K562 (cell line): ENCODE data around the gene PLBD1. TPM values are rescaled to one million over a fixed set of nuclear protein-coding genes. Genes with fewer than 3 reads are reported as not detected.

ENCODE experiments used
- ATAC-seq: fragments of 200-7000 bp; cut with Tn5 transposase; 3 replicates; pipeline ENCODE4 v1.9.1; 2020; ENCODE audit warnings: moderate library complexity
- BruUV-seq: library from RNA; stranded (reverse); fragments of 400-500 nt; replicated peaks from 2 replicates; lab custom pipeline; 2021; lab: Mats Ljungman, UMichigan
- CTCF ChIA-PET: fragments of 300-600 bp; formaldehyde crosslinking; extraction: SDS; loops from one replicate; lab custom pipeline; 2021; ENCODE audit warnings: low intra/inter-chr PET ratio; lab: Yijun Ruan, JAX
- POLR2A ChIA-PET: fragments of 300-600, 350-650 bp; sonication (Branson Sonifier 250); formaldehyde crosslinking; extraction: SDS; loops from one replicate; lab custom pipeline; 2021; ENCODE audit warnings: antibody characterized with exemption, inconsistent platforms; lab: Yijun Ruan, JAX
- DNase-seq, 4 experiments: peaks; one replicate each; pipeline versions ENCODE4 v3.0.0 to v3.0.0-alpha.2; 2011 to 2018; ENCODE audit warnings: low spot score in 3 of 4, mixed read lengths in 3 of 4; ENCODE audit errors: extremely low read depth in 1 of 4
- FAIRE-seq: peaks from 2 replicates; lab custom pipeline; 2011; peaks lifted over from hg19 to GRCh38; lab: Jason Lieb, UNC
- H2AFZ ChIP-seq: 2 replicates; pipeline ENCODE4 v1.6.0; 2011; ENCODE audit warnings: low read depth, low read length, control low read depth, inconsistent platforms
- H3K27ac ChIP-seq: fragments of 200-600 bp; 3 replicates; pipeline ENCODE4 v1.8.0; 2011; ENCODE audit warnings: low read depth, mild to moderate bottlenecking, control low read depth, inconsistent platforms, low read length, moderate library complexity, mixed read lengths; ENCODE audit errors: extremely low read depth
- H3K27me3 ChIP-seq, 2 experiments: fragments of 300-600 bp in 1 of 2; 2 replicates in 1 of 2; 3 replicates in 1 of 2; pipeline versions ENCODE4 v1.6.0 to v1.8.0; 2011; ENCODE audit warnings: inconsistent platforms in 2 of 2, low read length in 2 of 2, mild to moderate bottlenecking in 1 of 2, mixed read lengths in 1 of 2, moderate library complexity in 1 of 2; ENCODE audit not compliant: control insufficient read depth in 2 of 2, insufficient read depth in 2 of 2
- H3K36me3 ChIP-seq: fragments of 300-600 bp; 3 replicates; pipeline ENCODE4 v1.8.0; 2011; ENCODE audit warnings: mild to moderate bottlenecking, low read length, inconsistent platforms; ENCODE audit not compliant: control insufficient read depth, insufficient read depth
- H3K4me1 ChIP-seq, 2 experiments: fragments of 200-600 bp in 1 of 2; replicated peaks in 1 of 2; 2 replicates in 1 of 2; 3 replicates in 1 of 2; pipeline versions ENCODE4 v1.5.1 to v1.8.0; 2011; ENCODE audit warnings: inconsistent platforms in 2 of 2, low read length in 2 of 2, mild to moderate bottlenecking in 1 of 2, mixed read lengths in 1 of 2, moderate library complexity in 1 of 2; ENCODE audit not compliant: control insufficient read depth in 2 of 2, insufficient read depth in 2 of 2
- H3K4me2 ChIP-seq: 2 replicates; pipeline ENCODE4 v1.6.1; 2011; ENCODE audit warnings: low read length, control low read depth, inconsistent platforms, mixed read lengths; ENCODE audit not compliant: insufficient read depth
- H3K4me3 ChIP-seq: fragments of 200-600 bp; sonication (generic), shearing (Covaris generic); 2 replicates; pipeline ENCODE4 v1.5.1; 2016; ENCODE audit warnings: control low read depth, inconsistent platforms
- H3K79me2 ChIP-seq: fragments of 200-600 bp; 3 replicates; pipeline ENCODE4 v1.8.0; 2011; ENCODE audit warnings: low read length, inconsistent platforms; ENCODE audit not compliant: control insufficient read depth, insufficient read depth
- H3K9ac ChIP-seq, 2 experiments: 2 replicates each; pipeline versions ENCODE4 v1.6.0 to v1.6.1; 2011; ENCODE audit warnings: low read depth in 2 of 2, low read length in 2 of 2, control low read depth in 1 of 2, inconsistent platforms in 1 of 2, mild to moderate bottlenecking in 1 of 2, mixed read lengths in 1 of 2; ENCODE audit not compliant: insufficient read depth in 1 of 2
- H3K9me1 ChIP-seq: one replicate; pipeline ENCODE4 v1.6.0; 2011; ENCODE audit warnings: inconsistent platforms, mild to moderate bottlenecking, low read length, moderate library complexity; ENCODE audit not compliant: control insufficient read depth, insufficient read depth
- H3K9me3 ChIP-seq: replicated peaks from 2 replicates; pipeline ENCODE4 v1.5.1; 2011; ENCODE audit warnings: low read depth, low read length, inconsistent platforms; ENCODE audit not compliant: control insufficient read depth, insufficient read depth
- H4K20me1 ChIP-seq: replicated peaks from 2 replicates; pipeline ENCODE4 v1.6.1; 2011; ENCODE audit warnings: low read length, inconsistent platforms, mixed read lengths; ENCODE audit not compliant: control insufficient read depth, insufficient read depth
- ASH1L ChIP-seq: fragments of 450-650 bp; IDR thresholded peaks from 2 replicates; pipeline ENCODE4 v1.6.1; 2018; ENCODE audit warnings: borderline replicate concordance, mild to moderate bottlenecking, low read depth; ENCODE audit not compliant: partially characterized antibody
- BCOR ChIP-seq: fragments of 450-650 bp; IDR thresholded peaks from 2 replicates; pipeline ENCODE4 v1.6.1; 2016
- BRCA1 ChIP-seq, 2 experiments: fragments of 450-650 bp in 1 of 2; sonication (generic) in 1 of 2; formaldehyde crosslinking in 1 of 2; IDR thresholded peaks; 2 replicates each; pipeline versions ENCODE4 v1.5.0 to v1.6.1; 2017 to 2020; ENCODE audit warnings: mild to moderate bottlenecking in 1 of 2, missing genetic modification reagents in 1 of 2
- BRD9 ChIP-seq: fragments of 450-650 bp; IDR thresholded peaks from 2 replicates; pipeline ENCODE4 v1.6.1; 2018; ENCODE audit warnings: low read depth; ENCODE audit not compliant: partially characterized antibody
- ETV6 ChIP-seq, 3 experiments: fragments of 150-350 bp in 1 of 3; sonication (generic) in 1 of 3; formaldehyde crosslinking in 1 of 3; IDR thresholded peaks; 2 replicates each; pipeline versions ENCODE4 v1.6.1 to v1.8.0; 2014 to 2022; ENCODE audit warnings: borderline replicate concordance in 2 of 3, low read depth in 2 of 3, antibody characterized with exemption in 1 of 3, low read length in 1 of 3, mild to moderate bottlenecking in 1 of 3, missing genetic modification reagents in 1 of 3
- FOXK2 ChIP-seq, 2 experiments: fragments of 450-650 bp; IDR thresholded peaks in 1 of 2; conservative IDR thresholded peaks in 1 of 2; 2 replicates each; pipeline ENCODE4 v1.6.1; 2016; ENCODE audit warnings: low read depth in 2 of 2, mild to moderate bottlenecking in 1 of 2
- HCFC1 ChIP-seq: IDR thresholded peaks from 2 replicates; pipeline ENCODE4 v1.6.1; 2012; ENCODE audit warnings: low read depth, low read length, improper control_type of control experiment
- NFIC ChIP-seq: fragments of 450-650 bp; IDR thresholded peaks from 2 replicates; pipeline ENCODE4 v1.6.1; 2017; ENCODE audit warnings: mild to moderate bottlenecking, inconsistent platforms
- POLR2A ChIP-seq: fragments of 450-650 bp; conservative IDR thresholded peaks from 2 replicates; pipeline ENCODE4 v1.6.1; 2016
- RFX1 ChIP-seq: fragments of 450-650 bp; IDR thresholded peaks from 2 replicates; pipeline ENCODE4 v1.6.1; 2016; ENCODE audit warnings: mild to moderate bottlenecking, moderate library complexity
- ZZZ3 ChIP-seq: fragments of 450-650 bp; IDR thresholded peaks from 2 replicates; pipeline ENCODE4 v1.6.1; 2016; ENCODE audit warnings: antibody characterized with exemption, mild to moderate bottlenecking, moderate library complexity
- WGBS: fragments of 100-300 bp; shearing (Covaris generic); methylation state at CpG from one replicate; pipeline ENCODE4 v1.1.6; 2016; ENCODE audit warnings: low coverage, mixed read lengths; ENCODE audit not compliant: insufficient coverage; ENCODE audit errors: missing lambda C conversion rate; 5-methylcytosine and 5-hydroxymethylcytosine counted together
- in situ Hi-C: fragments of 300-500 bp; cut with MboI; formaldehyde crosslinking; loops from 4 replicates; pipeline ENCODE4 v1.15.0; 2018; ENCODE audit warnings: inconsistent platforms, mixed read lengths
- intact Hi-C: fragments of 100-400 bp; cut with micrococcal nuclease; formaldehyde crosslinking; loops from 2 replicates; pipeline ENCODE4 v1.14.2; 2022
- polyA plus RNA-seq, 8 experiments: library from polyadenylated mRNA; depleted of rRNA in 4 of 8; stranded (reverse) in 5 of 8; unstranded in 3 of 8; fragments of >200 nt; fragmentation: Nextera tagmentation in 2 of 8; fragmentation: Illumina TruSeq in 1 of 8; extraction: Ambion mirVana in 2 of 8; extraction: Trizol in 1 of 8; gene quantifications; 2 replicates each; pipeline versions ENCODE4 v1.2.1 to v1.2.3, GENCODE V29; 2011 to 2014; ENCODE audit warnings: inconsistent platforms in 1 of 8, missing spikeins in 1 of 8
- total RNA-seq, 7 experiments: library from RNA; depleted of rRNA in 6 of 7; stranded (reverse); fragments of >200 nt in 6 of 7; fragmentation: Illumina TruSeq in 2 of 7; extraction: Trizol in 2 of 7; gene quantifications; 2 replicates each; pipeline versions ENCODE4 v1.2.1 to v1.2.3, GENCODE V29; 2011 to 2021; ENCODE audit warnings: low replicate concordance in 1 of 7
- TF ChIP-seq, protein P1 (sequence below): IDR thresholded peaks from 2 replicates; pipeline ENCODE4 v1.6.1; 2011; ENCODE audit warnings: borderline replicate concordance, low read depth, mild to moderate bottlenecking, moderate library complexity, low read length; ENCODE audit not compliant: insufficient read depth, poor library complexity, severe bottlenecking

PLBD1 gene
- total and polyA plus RNA-seq, 9 of the 15 experiments (the other 6 are each of a cell fraction or from before 2014, with no cell fraction given): 7.1 to 37.0 (median 20.6) TPM

GRCh38 chr12:14570231-14570630, 2.5 kb upstream of the PLBD1 start:
- in situ Hi-C loops: no loop called here
- WGBS: 50% methylated on average over 1 of the region's 1 CpG
- Histone ChIP-seq H3K4me1 (peaks cover 0 to 10% of the 10 kb centered on the region in 2 experiments; a peak in 2 of 5 replicates), H3K9me3 (no peaks in the 10 kb centered on the region), H2AFZ (no peak overlapping the region)
- POLR2A ChIA-PET: interaction anchor here (0.6 kb wide), 1 partner anchor 18 kb away, joined by 3 read pairs; no protein-coding TSS in a partner anchor
- TF ChIP-seq BRCA1 (IDR thresholded peaks at IDR 0.05) (no peak), BRCA1 (CRISPR knock-in tag; IDR thresholded peaks at IDR 0.05) (no peak), RFX1 (no peak), ETV6 (IDR thresholded peaks at IDR 0.05; ENCODE audit: borderline replicate concordance in 1 of 2, low read depth in 2 of 2, low read length in 1 of 2) (no peak), ETV6 (CRISPR knock-in tag; IDR thresholded peaks at IDR 0.05; ENCODE audit: borderline replicate concordance) (no peak), ZZZ3 (no peak), NFIC (no peak), BRD9 (no peak), BCOR (no peak), FOXK2 (conservative IDR thresholded peaks at IDR 0.05 in 1 of 2, IDR thresholded peaks at IDR 0.05 in 1 of 2; ENCODE audit: low read depth in 2 of 2) (no peak), ASH1L (no peak), HCFC1 (no peak), POLR2A (no peak)
- TF ChIP-seq, protein P1, sequence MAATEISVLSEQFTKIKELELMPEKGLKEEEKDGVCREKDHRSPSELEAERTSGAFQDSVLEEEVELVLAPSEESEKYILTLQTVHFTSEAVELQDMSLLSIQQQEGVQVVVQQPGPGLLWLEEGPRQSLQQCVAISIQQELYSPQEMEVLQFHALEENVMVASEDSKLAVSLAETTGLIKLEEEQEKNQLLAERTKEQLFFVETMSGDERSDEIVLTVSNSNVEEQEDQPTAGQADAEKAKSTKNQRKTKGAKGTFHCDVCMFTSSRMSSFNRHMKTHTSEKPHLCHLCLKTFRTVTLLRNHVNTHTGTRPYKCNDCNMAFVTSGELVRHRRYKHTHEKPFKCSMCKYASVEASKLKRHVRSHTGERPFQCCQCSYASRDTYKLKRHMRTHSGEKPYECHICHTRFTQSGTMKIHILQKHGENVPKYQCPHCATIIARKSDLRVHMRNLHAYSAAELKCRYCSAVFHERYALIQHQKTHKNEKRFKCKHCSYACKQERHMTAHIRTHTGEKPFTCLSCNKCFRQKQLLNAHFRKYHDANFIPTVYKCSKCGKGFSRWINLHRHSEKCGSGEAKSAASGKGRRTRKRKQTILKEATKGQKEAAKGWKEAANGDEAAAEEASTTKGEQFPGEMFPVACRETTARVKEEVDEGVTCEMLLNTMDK: no peak
- TF ChIP-seq, all 486 proteins: peak for 0
- H3K9me1 ChIP-seq: no peaks in the 10 kb centered on the region
- no TSS peak for BruUV-seq
- FAIRE-seq (no peak), ATAC-seq (no peak), DNase-seq (no peak)
- no peaks in the 10 kb centered on the region for H3K27me3 ChIP-seq
- H3K9ac ChIP-seq: no peak overlapping the region
- H4K20me1 ChIP-seq: no peaks in the 10 kb centered on the region
- H3K4me2 ChIP-seq: no peak overlapping the region
- peaks cover 23% of the 10 kb centered on the region for H3K79me2 ChIP-seq
- H3K27ac ChIP-seq: no peak overlapping the region
- CTCF ChIA-PET: no interaction called here
- intact Hi-C loops: no loop called here
- no peak overlapping the region for H3K4me3 ChIP-seq
- no peaks in the 10 kb centered on the region for H3K36me3 ChIP-seq
